Memory B cell (primary cell): ENCODE measurements around the gene NOL9.
A peak's percentile ranks its signal among the peaks of the same experiment; 100 is the strongest.
"Not testable (repeated sequence)": the region's sequence is repeated elsewhere in the genome, so short reads cannot be mapped to it uniquely, and the experiment has no call there.

Experiments
- ATAC-seq: fragments of 150-1000 bp; cut with Tn5 transposase; 2 replicates; pipeline ENCODE4 v1.10.0; 2021; ENCODE audit warnings: low read depth, mild to moderate bottlenecking, moderate library complexity
- DNase-seq, 2 donors: peaks; one replicate each; pipeline ENCODE4 v3.0.0; 2022; ENCODE audit warnings: low spot score in 2 of 2
- H3K27ac Mint-ChIP-seq: one replicate; pipeline ENCODE4 v1.8.0; 2022; ENCODE audit warnings: mild to moderate bottlenecking, moderate library complexity, mixed read lengths
- H3K27me3 Mint-ChIP-seq: one replicate; pipeline ENCODE4 v1.8.0; 2022; ENCODE audit warnings: mixed read lengths
- H3K36me3 Mint-ChIP-seq: one replicate; pipeline ENCODE4 v1.8.0; 2022; ENCODE audit warnings: mild to moderate bottlenecking, mixed read lengths
- H3K4me1 Mint-ChIP-seq: one replicate; pipeline ENCODE4 v1.8.0; 2022; ENCODE audit warnings: mixed read lengths
- H3K4me3 Mint-ChIP-seq: one replicate; pipeline ENCODE4 v1.8.0; 2022; ENCODE audit warnings: mild to moderate bottlenecking, moderate library complexity, mixed read lengths
- H3K9me3 Mint-ChIP-seq: one replicate; pipeline ENCODE4 v1.8.0; 2022; ENCODE audit warnings: mixed read lengths

The NOL9 gene

DNA sequence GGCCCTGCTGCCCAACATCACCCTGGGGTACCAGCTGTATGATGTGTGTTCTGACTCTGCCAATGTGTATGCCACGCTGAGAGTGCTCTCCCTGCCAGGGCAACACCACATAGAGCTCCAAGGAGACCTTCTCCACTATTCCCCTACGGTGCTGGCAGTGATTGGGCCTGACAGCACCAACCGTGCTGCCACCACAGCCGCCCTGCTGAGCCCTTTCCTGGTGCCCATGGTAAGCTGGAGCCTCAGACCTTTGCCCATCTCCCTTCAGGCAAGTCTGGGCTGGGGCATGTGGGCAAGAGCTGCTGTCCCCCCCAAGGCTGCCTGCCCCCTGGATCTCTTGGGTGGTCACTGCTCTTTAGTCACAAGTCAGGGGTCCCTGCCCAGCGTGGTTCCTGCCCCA, 16.7 kb upstream of the NOL9 start:
- H3K4me1 Mint-ChIP-seq: peaks cover 2% of the 10 kb centered on the region
- no peak for ATAC-seq

GRCh38 chr1:6570100-6570499, 15.8 kb upstream of the NOL9 start:
- DNase-seq: no peak
- Mint-ChIP-seq H3K27ac (no peak overlapping the region), H3K9me3 (no peaks in the 10 kb centered on the region), H3K4me1 (peaks cover 2% of the 10 kb centered on the region), H3K27me3 (peaks cover 11% of the 10 kb centered on the region), H3K4me3 (no peak overlapping the region), H3K36me3 (peaks cover 4% of the 10 kb centered on the region)
- no peak for ATAC-seq

More for the DNA sequence above, 16.7 kb upstream of the NOL9 start:
- Mint-ChIP-seq H3K27me3 (peaks cover 11% of the 10 kb centered on the region), H3K4me3 (no peak overlapping the region), H3K27ac (no peak overlapping the region), H3K36me3 (peaks cover 4% of the 10 kb centered on the region), H3K9me3 (no peaks in the 10 kb centered on the region)
- no peak for DNase-seq

DNA sequence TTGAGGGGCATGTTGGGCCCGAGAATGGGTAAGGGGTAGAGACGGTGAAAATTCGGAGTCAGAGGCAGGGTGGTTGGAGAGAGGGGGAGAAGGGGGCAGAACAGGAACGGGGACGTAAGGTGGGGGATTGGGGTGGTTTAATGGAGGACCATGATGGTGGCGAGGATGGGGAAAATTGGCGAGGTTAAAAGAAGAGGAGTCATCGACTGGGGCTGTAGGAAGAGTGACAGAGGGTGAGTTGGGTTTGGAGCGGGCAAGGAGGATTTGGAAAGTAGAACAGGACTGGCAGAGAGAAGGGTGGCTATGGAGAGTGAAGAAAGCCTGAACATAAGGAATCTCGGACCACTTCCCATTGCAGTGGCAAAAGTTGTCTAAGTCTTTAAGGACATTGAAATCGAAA, 14.7 kb upstream of the NOL9 start:
- H3K27ac Mint-ChIP-seq: no peak overlapping the region

GRCh38 chr1:6560267-6560666, 6.0 kb upstream of the NOL9 start:
- Mint-ChIP-seq H3K4me3 (no peak overlapping the region), H3K27ac (no peak overlapping the region), H3K27me3 (peaks cover 1% of the 10 kb centered on the region)

More for the DNA sequence above, 14.7 kb upstream of the NOL9 start:
- ATAC-seq (no peak), DNase-seq (no peak)
- Mint-ChIP-seq H3K9me3 (no peaks in the 10 kb centered on the region), H3K4me3 (no peak overlapping the region), H3K4me1 (peaks cover 2% of the 10 kb centered on the region), H3K27me3 (peaks cover 11% of the 10 kb centered on the region), H3K36me3 (peaks cover 4% of the 10 kb centered on the region)

GRCh38 chr1:6559161-6559560, 4.8 kb upstream of the NOL9 start:
- not testable (repeated sequence) for H3K27ac Mint-ChIP-seq, H3K9me3 Mint-ChIP-seq, ATAC-seq, DNase-seq, H3K36me3 Mint-ChIP-seq, H3K4me1 Mint-ChIP-seq, H3K27me3 Mint-ChIP-seq, H3K4me3 Mint-ChIP-seq

More at GRCh38 chr1:6560267-6560666, 6.0 kb upstream of the NOL9 start:
- H3K9me3 Mint-ChIP-seq: no peaks in the 10 kb centered on the region
- no peak for ATAC-seq
- H3K4me1 Mint-ChIP-seq: peaks cover 3% of the 10 kb centered on the region
- DNase-seq: no peak
- H3K36me3 Mint-ChIP-seq: no peaks in the 10 kb centered on the region

DNA sequence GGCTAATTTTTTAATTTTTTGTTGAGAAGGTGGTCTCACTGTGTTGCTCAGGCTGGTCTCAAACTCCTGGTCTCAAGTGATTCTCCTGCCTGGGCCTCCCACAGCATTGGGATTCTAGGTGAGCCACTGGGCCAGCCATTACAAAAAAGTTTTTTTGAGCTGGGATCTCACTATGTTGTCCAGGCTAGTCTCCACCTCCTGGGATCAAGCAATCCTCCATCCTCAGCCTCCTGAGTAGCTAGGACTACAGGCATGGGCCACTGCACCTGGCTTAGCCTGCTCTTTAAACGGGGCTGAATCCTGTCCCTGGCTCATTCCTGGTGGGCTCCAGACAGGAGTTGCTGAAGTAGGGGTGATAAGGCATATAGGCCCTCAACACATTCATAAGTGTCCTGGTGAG, 3.3 kb upstream of the NOL9 start:
- H3K4me1 Mint-ChIP-seq: peaks cover 8% of the 10 kb centered on the region
- H3K36me3 Mint-ChIP-seq: no peaks in the 10 kb centered on the region
- DNase-seq (no peak), ATAC-seq (no peak)
- H3K27me3 Mint-ChIP-seq: peaks cover 1% of the 10 kb centered on the region
- H3K9me3 Mint-ChIP-seq: no peaks in the 10 kb centered on the region
- no peak overlapping the region for H3K4me3 Mint-ChIP-seq
- H3K27ac Mint-ChIP-seq: no peak overlapping the region

GRCh38 chr1:6554907-6555778, 830 bp upstream of the NOL9 start, which contains the start of gene TAS1R1:
TSS of gene TAS1R1 (plus strand) at chr1:6555307. CDS start at chr1:6555374, 67 bp downstream.
- Mint-ChIP-seq H3K36me3 (peaks cover 3% of the 10 kb centered on the region), H3K4me1 (peaks cover 12% of the 10 kb centered on the region), H3K27ac (peak within 1 kb of the TSS; percentile 82), H3K27me3 (no peaks in the 10 kb centered on the region), H3K4me3 (peak within 1 kb of the TSS; percentile 83), H3K9me3 (no peaks in the 10 kb centered on the region)
- no peak for DNase-seq
- no peak for ATAC-seq

DNA sequence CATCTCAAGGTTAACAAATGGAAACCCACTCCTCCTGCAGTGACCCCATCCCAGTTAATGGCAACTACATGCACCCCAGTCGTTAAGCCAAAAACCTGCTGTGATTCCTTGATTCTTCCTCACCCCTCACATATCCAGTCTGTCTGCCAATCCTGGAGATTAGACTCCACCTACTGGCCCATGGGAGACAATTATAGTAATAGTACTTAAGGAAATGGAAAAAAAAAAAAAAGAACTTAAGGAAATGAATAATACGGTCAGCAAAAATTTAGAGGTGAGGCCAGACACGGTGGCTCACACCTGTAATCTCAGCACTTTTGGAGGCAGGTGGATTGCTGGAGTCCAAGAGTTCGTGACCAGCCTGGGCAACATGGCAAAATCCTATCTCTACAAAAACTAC, 7.0 kb downstream of the NOL9 start:
- ATAC-seq (no peak), DNase-seq (no peak)
- Mint-ChIP-seq H3K36me3 (peaks cover 31% of the 10 kb centered on the region), H3K27ac (peak overlapping the region; percentile 8), H3K4me3 (no peak overlapping the region), H3K4me1 (peaks cover 20% of the 10 kb centered on the region), H3K9me3 (no peaks in the 10 kb centered on the region), H3K27me3 (no peaks in the 10 kb centered on the region)

DNA sequence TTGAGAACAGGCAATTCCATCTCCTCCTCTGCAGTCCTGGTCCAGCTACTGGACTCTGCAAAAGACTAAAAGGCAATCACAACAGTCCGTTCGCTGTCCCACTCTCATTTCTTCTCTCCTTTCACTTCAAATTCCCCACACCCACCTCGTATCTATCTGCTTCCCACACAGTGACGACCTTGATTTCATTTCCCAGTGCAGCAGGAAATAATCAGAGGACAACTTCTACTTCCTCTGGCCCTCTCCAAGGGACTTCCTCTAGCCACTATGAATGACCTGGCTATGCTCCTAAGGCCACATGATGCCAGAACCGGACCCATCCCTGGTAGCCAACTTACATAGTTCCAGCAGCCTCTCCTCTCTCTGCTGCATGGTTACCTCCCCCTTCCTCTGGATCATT, 8.0 kb downstream of the NOL9 start:
- peak overlapping the region; percentile 8 for H3K27ac Mint-ChIP-seq
- peaks cover 31% of the 10 kb centered on the region for H3K36me3 Mint-ChIP-seq
- DNase-seq (no peak), ATAC-seq (no peak)
- peaks cover 18% of the 10 kb centered on the region for H3K4me1 Mint-ChIP-seq
- H3K27me3 Mint-ChIP-seq: no peaks in the 10 kb centered on the region
- no peaks in the 10 kb centered on the region for H3K9me3 Mint-ChIP-seq
- H3K4me3 Mint-ChIP-seq: peak overlapping the region; percentile 37

DNA sequence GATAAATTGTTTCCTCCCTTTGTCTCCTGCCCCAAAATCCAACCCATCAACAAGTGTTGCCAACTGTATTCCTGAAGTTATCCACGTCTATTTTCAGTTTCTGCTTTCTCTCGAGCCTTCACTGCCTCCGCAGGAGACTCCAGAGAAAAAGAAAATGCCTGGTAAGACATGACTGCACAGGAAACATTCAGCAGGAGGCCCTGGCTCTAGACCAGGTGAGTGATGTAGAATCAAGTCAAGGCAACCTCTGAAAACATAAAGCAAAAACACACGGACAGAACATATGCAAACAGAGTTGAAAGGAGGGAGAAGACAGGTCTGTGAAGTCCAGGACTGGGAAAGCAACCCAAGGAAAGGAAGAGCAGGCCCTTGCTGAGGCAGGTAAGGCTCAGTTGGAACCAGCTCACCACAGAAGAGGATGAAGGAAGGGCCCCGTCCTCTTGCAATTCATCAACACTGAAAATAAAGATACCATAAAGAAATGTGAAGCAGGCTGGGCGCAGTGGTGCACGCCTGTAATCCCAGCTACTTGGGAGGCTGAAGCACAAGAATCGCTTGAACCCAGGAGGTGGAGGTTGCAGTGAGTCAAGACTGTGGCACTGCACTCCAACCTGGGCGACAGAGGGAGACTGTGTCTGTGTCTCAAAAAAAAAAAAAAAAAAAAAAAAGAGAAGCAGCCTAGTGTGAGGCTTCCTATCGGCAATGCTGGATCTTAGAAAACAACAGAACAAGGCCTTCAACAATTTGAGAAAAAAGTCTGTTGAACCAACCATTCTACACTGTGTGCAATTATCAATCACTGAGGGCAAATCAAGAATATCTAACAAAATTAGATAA, 8.8 kb downstream of the NOL9 start:
- peak overlapping the region; percentile 49 for H3K4me3 Mint-ChIP-seq
- DNase-seq: no peak

GRCh38 chr1:6544831-6545230, 9.5 kb downstream of the NOL9 start:
- no peak overlapping the region for H3K4me3 Mint-ChIP-seq
- no peaks in the 10 kb centered on the region for H3K9me3 Mint-ChIP-seq
- peaks cover 27% of the 10 kb centered on the region for H3K36me3 Mint-ChIP-seq
- H3K27ac Mint-ChIP-seq: peak overlapping the region; percentile 8
- ATAC-seq: no peak
- no peaks in the 10 kb centered on the region for H3K27me3 Mint-ChIP-seq
- no peak for DNase-seq
- H3K4me1 Mint-ChIP-seq: peaks cover 18% of the 10 kb centered on the region

More for the DNA sequence above, 8.8 kb downstream of the NOL9 start:
- Mint-ChIP-seq H3K4me1 (peaks cover 18% of the 10 kb centered on the region), H3K36me3 (peaks cover 31% of the 10 kb centered on the region), H3K27me3 (no peaks in the 10 kb centered on the region), H3K27ac (peak overlapping the region; percentile 8), H3K9me3 (no peaks in the 10 kb centered on the region)
- ATAC-seq: peak; percentile 59

DNA sequence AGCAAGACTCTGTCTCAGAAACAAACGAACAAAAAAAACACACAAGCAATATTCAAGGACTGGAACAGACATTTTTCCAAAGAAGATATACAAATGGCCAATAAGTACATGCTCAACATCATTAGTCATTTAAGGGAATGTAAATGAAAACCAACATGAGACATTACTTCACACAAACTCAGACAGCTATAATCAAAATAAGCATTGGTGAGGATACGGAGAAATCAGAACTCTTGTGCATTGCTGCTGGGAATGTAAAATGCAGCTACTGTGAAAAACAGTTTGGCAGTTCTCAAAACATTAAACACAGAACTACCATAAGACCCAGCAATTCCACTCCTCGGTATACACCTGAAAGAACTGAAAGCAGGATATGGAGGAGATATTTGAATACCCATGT, 15.4 kb downstream of the NOL9 start:
- ATAC-seq: no peak
- Mint-ChIP-seq H3K4me3 (no peak overlapping the region), H3K27ac (peak overlapping the region; percentile 55), H3K9me3 (no peaks in the 10 kb centered on the region), H3K36me3 (peaks cover 8% of the 10 kb centered on the region), H3K27me3 (no peaks in the 10 kb centered on the region), H3K4me1 (peaks cover 5% of the 10 kb centered on the region)
- DNase-seq: no peak

DNA sequence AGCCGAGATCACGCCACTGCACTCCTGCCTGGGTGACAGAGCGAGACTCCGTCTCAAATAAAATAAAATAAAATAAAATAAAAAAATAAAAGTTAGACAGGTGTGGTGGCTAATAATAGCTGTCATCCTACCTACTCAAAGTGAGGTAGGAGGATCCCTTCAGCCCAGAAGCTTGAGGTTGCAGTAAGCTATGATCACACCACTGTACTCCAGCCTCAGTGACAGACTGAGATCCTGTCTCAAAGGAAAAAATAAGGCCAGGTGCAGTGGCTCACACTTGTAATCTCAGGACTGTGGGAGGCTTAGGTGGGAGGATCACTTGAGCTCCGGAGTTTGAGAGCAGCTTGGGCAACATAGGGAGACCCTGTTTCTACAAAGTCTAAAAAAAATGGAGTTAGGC, 18.0 kb downstream of the NOL9 start:
- Mint-ChIP-seq H3K4me3 (no peak overlapping the region), H3K9me3 (no peaks in the 10 kb centered on the region), H3K36me3 (peaks cover 18% of the 10 kb centered on the region), H3K27ac (no peak overlapping the region), H3K4me1 (peaks cover 5% of the 10 kb centered on the region), H3K27me3 (no peaks in the 10 kb centered on the region)
- DNase-seq (no peak), ATAC-seq (no peak)

GRCh38 chr1:6535214-6535613, 19.1 kb downstream of the NOL9 start:
- no peak overlapping the region for H3K27ac Mint-ChIP-seq
- H3K27me3 Mint-ChIP-seq: no peaks in the 10 kb centered on the region
- no peak overlapping the region for H3K4me3 Mint-ChIP-seq
- peaks cover 18% of the 10 kb centered on the region for H3K36me3 Mint-ChIP-seq
- ATAC-seq (no peak), DNase-seq (no peak)
- H3K4me1 Mint-ChIP-seq: peaks cover 5% of the 10 kb centered on the region
- H3K9me3 Mint-ChIP-seq: no peaks in the 10 kb centered on the region
